Right hindlimb (tissue), 1 donor: ENCODE data around the gene CHST3.
"Not testable (repeated sequence)": the region's sequence is repeated elsewhere in the genome, so short reads cannot be mapped to it uniquely, and the experiment has no call there.

Experiments
- DNase-seq: peaks from one replicate; pipeline ENCODE4 v3.0.0-alpha.2; 2018

CHST3 gene

DNA sequence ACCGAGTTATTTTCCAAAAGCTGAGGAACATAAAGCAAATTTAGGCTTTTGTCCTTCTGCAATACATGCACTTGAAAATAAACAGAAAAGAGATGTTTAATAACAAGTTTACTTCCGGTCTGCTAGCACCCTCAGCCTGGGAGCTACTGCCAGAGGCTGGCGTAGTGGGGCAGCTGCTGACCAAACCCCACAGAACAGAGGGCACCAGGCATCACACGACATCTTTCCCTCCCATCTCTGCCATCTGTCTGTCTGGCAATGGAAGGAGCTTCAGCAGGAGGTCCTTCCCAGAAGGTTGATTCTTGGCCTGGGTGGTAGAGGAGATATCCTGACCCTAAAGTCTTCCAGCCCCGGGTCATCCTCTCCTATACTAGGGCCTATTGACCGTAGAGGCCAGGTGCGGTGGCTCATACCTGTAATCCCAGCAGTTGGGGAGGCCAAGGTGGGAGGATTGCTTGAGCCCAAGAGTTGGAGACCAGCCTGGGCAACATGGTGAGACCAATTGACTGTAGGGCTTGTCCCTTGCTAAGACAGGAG, 47.8 kb downstream of the CHST3 start:
- no peak for DNase-seq

DNA sequence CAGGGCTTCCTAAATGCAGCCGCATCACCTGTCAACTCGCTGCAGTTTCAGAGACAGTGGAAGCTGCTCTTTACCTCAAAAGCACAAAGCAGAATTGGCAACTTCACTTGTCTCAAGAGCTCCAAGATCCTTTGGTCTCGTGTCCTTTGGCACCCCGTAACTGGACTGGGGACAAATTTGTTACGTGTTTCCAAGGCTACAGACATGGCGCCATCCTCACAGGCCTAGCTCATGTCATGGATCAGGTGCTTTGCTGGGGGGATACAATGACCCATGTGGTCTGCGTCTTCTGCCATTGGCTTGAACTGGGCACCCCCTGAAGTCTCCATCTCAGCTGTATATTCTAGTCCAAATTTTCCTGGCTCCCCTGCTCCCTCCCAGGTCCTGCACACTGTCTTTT, 48.6 kb downstream of the CHST3 start:
- no peak for DNase-seq

DNA sequence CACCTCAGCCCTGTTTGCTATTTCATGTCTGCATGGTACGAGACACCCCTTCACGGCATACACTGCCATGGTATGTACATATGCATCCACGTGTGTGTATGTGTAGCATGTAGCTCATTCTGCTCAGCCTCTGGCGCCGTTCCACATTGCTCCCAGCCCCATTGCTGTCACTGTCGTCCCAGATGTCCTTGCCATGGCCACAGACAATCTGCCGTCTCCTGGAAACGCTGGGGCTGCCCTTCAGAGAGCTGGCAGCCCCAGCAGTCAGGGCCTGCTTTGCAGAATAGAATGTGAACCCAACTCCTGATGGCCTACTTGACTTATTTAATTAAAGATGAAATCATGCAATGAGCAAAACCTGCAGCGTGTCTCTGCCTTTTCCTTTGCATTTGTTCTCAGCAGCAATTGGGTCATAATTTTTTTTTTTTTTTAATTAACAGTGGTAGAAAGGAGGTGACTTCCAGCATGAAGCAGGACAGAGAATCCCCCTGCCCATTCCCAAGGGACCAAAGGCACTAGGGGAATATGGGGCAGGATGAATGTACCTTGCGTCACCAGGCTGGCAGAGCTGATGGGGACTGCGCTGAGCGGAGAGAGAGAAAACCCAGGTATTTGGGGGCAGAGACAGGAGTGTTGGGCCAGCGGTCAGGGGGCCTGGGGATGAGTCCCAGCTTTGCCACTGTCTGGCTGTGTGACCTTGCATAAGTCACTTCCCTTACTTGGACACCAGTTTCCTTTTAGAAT, 49.2 kb downstream of the CHST3 start:
- no peak for DNase-seq

DNA sequence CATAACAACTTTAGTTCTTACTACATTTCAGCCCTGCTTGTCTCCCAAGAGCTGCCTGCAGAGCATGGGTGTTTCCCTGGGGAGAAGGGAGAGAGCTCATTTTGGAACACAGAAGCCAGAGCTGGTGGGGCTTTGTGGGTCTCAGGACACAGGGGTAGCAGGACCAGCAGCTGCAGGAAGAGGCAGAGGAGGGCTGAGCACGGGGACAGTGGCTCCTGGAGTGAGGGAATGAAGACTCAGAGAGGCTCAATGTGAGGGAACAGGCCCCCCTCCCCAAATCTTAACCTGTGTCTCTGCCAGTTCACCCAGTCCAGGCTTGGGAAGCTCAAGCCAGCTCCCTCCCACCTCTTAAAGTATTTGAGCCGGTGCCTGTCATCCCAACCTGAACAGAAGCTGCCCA, 50.0 kb downstream of the CHST3 start:
- DNase-seq: no peak

DNA sequence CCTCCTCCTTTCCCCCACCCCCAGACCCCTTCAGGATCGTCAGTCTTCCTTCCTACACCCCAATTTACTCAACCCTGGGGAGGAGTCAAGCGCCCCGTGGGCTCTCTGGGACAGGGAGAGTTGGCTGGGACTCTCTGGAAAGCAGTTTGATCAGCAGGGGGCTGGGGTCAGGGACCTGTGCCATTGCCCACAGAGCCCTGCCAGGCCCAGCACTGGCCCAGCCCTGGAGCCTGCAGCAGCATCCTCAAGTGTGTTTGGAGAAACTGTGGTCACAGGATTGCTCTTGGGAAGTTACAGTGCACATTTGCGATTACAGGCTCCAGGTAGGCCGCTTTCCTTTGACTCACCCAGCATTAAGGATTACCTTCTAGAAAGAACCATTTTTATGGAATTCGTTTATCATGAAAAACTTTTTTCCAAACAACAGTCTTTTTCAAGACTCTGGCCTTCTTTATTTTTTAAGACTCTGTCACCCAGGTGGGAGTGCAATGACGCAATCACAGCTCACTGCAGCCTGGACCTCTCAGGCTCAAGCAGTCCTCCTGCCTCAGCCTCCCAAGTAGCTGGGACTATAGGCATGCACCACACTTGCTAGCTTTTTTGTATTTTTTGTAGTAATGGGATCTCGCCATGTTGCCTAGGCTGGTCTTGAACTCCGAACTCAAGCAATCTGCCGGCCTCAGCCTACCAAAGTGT, 50.7 kb downstream of the CHST3 start:
- no peak for DNase-seq

DNA sequence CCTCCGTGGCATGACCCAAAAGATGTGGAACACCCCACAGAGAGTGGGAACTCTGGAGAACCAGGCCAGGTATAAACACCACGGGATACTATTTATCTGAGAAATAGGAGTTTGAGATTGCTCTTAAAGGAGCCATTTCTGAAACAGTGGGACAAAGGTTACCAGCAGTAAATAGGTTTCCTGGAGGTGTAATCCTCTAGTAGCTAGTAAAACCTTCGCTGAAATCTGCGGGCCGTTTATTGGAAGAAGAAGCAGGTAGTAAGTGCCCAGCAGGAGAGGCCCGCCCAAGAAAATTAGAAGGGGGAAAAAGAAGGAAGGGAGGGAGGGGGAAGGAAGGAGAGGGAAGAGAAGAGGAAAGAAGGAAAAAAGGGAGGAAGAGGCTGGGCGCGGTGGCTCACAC, 51.6 kb downstream of the CHST3 start:
- no peak for DNase-seq

DNA sequence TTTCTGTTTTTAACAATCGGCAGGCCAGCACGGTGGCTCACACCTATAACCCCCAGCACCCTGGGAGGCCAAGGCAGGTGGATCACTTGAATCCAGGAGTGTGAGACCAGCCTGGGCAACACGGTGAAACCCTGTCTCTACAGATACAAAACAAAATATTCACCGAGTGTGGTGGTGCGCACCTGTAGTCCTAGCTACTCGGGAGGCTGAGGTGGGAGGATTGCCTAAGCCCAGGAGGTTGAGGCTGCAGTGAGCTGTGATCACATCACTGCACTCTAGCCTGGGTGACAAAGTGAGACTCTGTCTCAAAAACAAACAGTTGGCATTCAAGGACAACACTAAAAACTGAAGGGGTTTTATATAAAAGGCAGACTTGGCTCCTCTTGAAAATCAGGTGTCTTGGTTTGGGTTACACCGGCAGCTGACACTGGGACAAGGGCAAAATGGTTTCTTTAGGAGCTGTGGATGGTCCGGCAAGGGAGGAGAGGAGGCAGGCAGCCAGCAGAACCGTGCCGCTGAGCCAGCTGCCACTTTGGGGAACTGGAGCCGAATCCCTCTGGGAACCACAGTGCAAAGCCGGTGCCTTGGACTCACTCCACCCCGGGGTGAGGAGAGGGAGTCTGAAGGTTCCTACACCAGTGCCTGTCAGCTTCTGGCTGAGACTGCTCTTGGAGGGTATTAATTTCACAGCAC, 52.6 kb downstream of the CHST3 start:
- DNase-seq: no peak

DNA sequence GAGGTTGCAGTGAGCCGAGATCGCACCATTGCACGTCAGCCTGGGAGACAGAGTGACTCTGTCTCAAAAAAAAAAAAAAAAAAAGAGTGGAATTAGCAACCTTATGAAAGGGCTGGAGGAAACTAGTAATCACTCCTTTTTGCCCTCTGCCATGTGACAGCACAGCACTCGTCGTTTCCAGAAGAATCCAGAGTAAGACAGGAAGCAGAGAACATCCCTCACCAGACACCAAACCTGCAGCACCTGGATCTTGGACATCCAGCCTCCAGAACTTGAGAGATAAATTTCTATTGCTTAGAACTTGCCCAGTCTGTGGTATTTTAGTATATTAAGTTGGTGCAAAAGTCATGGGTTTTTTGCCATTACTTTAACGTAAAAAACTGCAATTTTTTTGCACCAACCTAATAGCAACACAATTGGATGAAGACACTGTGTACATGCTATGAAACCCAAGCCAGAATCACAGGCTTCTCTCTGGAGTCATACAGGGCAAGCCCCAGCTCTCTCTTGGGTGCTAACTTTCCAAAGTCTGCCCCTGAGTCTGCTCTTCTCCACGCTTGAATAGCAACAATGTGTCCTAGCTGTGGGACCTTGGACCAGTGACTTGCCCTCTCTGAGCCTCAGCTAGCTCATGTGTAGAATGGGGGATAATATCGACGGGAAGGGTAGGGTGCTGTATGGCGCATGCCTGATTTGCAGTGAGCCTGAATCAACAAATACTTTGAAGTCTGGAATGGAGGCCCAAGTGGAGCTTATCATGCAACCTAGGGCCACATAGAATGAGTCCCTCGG, 55.1 kb downstream of the CHST3 start:
- DNase-seq: no peak

DNA sequence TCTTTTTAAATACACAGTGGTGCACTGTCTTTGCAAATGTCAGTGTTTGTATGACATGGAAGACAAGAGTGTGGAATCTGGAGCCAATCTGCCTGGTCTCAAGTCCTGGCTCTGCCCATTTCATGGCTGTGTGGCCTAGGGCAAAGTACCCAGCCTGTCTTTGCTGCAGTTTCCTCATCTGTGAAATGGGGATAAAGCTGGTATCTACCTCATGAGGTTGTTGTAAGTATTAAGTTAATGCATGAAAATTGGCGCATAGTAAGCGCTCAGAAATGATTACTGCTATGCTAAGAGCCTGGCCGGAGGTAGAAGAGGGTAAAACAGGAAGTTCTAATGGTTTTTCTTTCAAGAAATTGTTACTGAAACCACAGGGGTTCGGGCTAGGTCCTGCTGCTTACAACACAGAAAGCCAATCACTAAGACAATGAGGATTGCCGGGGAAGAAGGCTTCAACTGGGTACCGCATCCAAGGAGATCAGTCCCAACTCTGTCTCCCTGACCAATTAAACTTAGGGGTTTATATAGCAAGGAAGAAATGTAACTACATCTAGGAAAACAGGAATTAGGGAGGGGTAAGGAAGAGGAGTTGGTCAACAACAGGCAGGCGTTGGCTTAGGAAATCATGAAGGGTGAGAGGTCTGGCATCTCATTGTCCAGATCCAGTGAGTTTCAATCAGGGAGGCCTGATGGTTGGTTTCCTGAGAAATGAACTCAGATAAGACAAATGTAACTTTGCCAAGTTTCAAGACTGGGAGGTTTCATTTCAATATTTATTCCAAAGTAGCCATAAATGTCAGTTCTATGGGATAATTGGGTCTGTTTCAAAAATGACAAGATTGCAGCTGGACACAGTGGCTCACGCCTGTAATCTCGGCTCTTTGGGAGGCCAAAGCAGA, 57.0 kb downstream of the CHST3 start:
- no peak for DNase-seq

DNA sequence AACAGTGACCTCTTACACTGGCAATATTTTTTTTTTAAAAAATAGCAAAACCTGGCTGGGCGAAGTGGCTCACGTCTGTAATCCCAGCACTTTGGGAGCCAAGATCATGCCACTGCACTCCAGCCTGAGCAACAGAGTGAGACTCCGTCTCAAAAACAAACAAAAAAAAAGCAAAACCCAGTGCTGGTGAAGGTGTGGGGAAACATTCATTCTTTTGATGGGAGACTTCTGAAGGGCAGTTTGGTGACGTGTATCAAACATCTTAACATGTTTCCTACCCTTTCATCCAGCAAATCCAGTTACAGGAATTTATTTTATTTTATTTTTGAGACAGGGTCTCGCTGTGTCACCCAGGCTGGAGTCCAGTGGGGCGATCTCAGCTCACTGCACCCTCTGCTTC, 58.0 kb downstream of the CHST3 start:
- DNase-seq: no peak

DNA sequence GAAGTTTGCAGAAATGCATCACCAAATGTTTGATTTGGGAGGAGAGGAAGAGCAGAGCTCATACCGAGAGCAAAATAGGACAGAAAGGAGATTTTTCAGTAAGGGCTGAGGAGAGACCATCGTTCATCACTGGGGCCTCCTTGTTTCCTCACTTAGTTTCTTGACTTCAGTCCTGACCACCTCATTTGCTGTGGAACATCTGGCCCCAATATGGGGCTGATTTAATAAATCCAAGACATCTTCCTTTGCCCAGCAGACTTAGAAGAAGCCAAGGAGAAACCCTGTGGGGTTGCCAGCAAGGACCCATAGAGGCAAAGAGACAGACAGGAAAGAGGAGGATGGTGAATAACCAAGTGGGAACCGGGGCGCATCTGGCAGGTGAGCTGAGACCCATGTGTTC, 60.4 kb downstream of the CHST3 start:
- DNase-seq: no peak

DNA sequence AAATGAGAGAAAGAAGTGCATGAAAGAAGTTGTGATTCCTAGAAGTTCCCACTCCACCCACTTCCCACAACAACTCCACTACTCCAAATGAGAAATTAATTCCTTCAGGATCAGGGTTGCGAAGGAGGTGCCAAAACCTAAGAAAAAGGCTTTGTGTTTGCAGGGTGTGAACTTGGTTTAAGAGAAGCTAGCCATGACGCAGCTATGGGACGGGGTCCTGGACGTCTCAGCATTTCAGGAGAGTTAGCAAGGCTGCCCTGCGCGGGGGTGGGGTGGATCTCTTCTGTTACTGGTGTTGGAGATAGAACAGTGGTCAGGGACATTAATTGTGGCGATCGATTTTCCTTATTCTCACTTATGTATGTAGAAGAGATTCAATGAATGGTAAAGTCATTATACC, 61.2 kb downstream of the CHST3 start:
- DNase-seq: no peak

DNA sequence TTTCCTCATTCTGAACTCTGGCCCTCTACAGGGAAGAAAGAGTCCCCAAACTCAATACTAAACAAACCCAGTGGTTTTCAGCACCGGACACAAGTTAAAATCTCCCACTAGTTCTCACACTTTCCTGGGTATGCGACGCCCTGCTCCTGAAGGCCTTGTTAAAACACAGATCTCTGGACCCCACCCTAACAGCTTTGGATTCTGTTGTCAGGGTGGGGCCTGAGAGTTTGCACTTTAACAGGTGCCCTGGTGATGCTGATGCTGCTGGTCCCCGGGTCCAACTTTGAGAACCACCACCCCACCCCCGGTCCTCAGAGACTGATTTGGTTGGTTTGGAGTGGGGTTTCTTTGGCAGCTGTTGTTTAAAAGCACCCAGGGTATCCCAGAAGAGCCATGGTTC, 61.6 kb downstream of the CHST3 start:
- DNase-seq: no peak

DNA sequence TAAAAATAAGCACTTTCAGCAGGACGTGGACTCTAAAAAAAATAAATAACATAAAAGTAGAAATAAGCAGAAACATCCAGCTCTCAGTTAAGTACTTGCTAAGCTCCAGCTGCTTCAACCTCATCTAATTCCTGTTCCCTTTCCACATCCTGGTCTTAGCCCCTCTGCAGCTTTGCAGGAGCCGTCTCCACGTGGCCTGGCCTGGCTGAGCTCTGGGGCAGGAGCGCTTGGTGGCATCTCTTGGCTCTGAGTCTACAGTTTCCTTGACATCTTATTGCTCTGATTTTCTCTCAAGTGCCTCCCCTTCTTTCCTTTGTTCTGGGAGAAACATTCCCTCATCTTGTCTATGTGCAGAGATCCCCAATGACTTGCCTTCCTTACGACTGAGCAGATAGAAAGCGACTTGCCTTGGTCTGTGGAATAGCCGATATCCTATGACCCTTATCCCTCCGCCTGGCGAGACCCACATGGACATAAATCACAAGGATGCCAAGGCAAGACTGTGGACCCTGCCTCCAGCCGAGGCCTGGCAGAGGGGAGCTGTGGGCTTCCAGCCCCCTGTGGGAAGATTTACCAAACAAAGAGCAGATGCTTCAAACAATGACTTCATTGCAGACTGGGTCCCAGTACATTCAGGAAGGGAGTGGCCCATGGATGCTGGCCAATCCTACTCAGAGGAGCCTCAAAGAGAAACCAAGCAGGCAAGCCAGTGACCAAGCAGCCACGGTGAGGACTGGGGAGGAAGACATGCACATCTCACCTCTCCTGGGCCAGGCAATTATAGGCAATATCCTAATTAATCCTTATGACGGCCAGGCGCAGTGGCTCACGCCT, 62.3 kb downstream of the CHST3 start:
- DNase-seq: no peak

DNA sequence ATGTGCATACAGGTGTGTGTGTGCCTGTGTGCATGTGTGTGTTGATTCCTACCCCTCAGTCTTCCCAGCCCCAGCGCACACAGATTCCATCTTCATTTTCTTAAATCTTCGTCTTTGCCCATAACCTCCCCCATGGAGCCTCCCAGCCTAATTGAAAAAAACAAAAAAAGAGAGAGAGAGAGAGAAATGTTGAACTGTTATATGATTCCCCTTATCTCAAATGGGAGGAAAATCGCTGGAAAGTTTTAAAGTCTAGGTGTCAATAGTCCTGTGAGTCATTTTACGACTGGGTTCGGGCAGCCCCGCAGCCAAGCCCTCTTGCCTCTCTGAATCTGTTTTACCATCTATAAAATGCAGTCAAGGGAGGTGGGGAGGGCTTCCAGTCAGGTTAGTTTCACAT, 63.3 kb downstream of the CHST3 start:
- no peak for DNase-seq

DNA sequence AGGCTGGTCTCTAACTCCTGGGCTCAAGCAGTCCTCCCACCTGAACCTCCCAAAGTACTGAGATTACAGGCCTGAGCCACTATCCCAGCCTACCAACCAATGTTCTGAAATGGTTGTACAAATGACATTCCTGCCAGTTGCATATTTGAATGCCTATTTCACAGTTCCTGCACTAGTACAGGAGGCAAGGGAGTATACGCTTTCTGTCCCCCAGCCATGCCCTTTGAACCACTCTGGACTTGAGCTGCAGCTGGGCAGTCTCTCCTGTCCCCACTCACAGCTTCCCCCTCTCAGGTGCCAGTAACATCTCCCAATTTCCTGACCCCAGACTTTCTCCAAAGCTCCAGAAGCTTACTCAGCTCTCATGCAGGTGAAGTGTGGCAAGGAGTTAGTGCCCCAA, 65.2 kb downstream of the CHST3 start:
- DNase-seq: no peak

DNA sequence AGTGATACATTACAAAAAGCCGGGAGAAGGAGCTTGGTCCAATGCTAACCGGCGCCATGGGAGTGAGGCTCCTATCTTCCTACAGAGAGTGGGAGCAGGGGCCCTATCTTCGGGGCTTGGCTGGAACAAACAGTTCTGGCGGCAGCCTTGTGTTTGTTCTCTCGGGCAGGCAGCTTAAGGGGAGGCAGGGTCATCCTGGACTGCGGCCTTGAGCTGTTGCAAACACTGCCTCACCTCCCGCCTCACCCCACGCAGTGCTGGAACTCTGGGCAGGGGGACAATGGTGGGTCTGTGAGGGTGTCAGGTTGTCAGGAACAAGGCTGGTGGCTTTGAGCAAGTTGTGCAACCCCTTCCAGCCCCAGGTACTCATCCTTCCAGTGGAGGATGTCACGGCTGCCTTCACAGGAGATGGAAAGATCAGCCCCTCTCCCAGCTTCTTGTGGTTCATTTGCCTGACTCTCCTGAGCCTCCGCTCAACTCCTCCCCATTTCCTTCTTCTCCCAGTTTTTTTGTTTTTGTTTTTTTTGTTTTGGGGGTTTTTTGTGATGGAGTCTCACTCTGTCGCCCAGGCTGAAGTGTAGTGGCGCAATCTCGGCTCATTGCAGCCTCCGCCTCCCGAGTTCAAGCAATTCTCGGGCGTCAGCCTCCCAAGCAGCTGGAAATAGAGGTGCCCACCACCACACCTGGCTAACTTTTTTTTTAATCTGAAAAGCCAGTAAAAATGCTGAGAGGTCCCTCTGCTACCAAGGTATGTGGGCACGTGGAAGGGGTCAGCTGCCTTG, 66.8 kb downstream of the CHST3 start:
- DNase-seq: no peak

DNA sequence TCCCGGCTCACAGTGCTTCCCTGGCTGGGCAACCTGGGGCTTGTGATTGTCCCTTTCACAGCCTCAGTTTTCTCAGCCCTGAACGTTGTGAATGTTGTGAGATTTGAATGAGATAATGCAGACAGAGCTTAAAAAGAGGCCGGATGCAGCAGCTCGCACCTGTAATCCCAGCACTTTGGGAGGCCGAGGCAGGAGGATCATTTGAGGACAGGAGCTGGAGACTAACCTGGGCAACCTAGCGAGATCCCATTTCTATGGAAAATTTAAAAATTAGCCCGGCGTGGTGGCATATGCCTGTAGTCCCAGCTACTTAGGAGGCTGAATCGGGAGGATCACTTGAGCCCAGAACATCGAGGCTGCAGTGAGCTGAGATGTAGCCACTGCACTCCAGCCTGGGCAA, 67.5 kb downstream of the CHST3 start:
- no peak for DNase-seq

DNA sequence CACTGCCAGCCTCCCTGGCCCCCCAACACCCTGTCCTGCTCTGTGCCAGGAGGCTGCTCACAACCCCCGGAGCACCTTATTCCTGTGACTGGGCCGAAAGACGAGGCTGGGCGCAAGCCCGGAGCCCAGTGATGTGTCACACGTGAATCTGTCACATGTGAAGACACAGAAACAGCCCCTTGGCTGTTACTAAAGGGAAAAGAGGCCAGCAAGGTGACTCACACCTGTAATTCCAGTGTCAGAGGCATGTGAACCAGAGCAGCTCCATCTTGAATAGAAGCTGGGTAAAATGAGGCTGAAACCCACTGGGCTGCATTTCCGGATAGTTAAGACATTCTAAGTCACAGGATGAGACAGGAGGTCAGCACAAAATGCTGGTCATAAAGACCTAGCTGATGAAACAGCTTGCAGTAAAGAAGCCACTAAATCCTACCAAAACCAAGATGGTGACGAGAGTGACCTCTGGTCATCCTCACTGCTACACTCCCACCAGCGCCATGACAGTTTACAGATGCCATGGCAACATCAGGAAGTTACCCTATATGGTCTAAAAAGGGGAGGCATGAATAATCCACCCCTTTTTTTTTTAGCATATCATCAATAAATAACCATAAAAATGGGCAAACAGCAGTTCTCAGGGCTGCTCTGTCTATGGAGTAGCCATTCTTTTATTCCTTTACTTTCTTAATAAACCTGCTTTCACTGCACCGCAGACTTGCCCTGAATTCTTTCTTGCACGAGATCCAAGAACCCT, 68.4 kb downstream of the CHST3 start:
- DNase-seq: not testable (repeated sequence)
